GM19438 (cell line): Measurements from ENCODE around the gene CYP24A1.

ENCODE experiments used
- ATAC-seq: cut with Tn5 transposase; IDR thresholded peaks from one replicate; pipeline ENCODE4 v1.9.1; 2021; ENCODE audit warnings: low read depth; ENCODE audit not compliant: unreplicated experiment

CYP24A1 gene

GRCh38 chr20:54204063-54204462 lies 30.3 kb upstream of the CYP24A1 start:
- no peak for ATAC-seq

- ATAC-seq: no peak
Measured at GRCh38 chr20:54203281-54203680, 29.5 kb upstream of the CYP24A1 start.

GRCh38 chr20:54201268-54201846 lies 27.6 kb upstream of the CYP24A1 start:
- ATAC-seq: no peak

GRCh38 chr20:54200487-54201267 lies 26.9 kb upstream of the CYP24A1 start:
- ATAC-seq: no peak

- ATAC-seq: no peak
Measured at GRCh38 chr20:54199721-54200176, 26.0 kb upstream of the CYP24A1 start.

GRCh38 chr20:54199283-54199682 lies 25.5 kb upstream of the CYP24A1 start:
- no peak for ATAC-seq

- no peak for ATAC-seq
Measured at GRCh38 chr20:54197621-54198604, 24.1 kb upstream of the CYP24A1 start.

GRCh38 chr20:54195483-54196472 lies 22.0 kb upstream of the CYP24A1 start:
- ATAC-seq: no peak

GRCh38 chr20:54194724-54195438 lies 21.1 kb upstream of the CYP24A1 start:
- ATAC-seq: no peak

GRCh38 chr20:54193817-54194216 lies 20.0 kb upstream of the CYP24A1 start:
- ATAC-seq: no peak

GRCh38 chr20:54190217-54190616 lies 16.4 kb upstream of the CYP24A1 start:
- no peak for ATAC-seq

- ATAC-seq: no peak
Measured at GRCh38 chr20:54189630-54190029, 15.8 kb upstream of the CYP24A1 start.

GRCh38 chr20:54188132-54188849 lies 14.5 kb upstream of the CYP24A1 start:
- no peak for ATAC-seq

- ATAC-seq: no peak
Measured at GRCh38 chr20:54184904-54185626, 11.3 kb upstream of the CYP24A1 start.

- ATAC-seq: no peak
Measured at GRCh38 chr20:54184071-54184470, 10.3 kb upstream of the CYP24A1 start.

GRCh38 chr20:54180931-54181330 lies 7.1 kb upstream of the CYP24A1 start:
- no peak for ATAC-seq

- ATAC-seq: no peak
Measured at GRCh38 chr20:54179946-54180345, 6.2 kb upstream of the CYP24A1 start.

GRCh38 chr20:54178256-54178655 lies 4.5 kb upstream of the CYP24A1 start:
- ATAC-seq: no peak
